Natural killer cell (primary cell): Measurements from ENCODE around the gene ZFYVE1. TPM values are rescaled to one million over a fixed set of nuclear protein-coding genes. Genes with fewer than 3 reads are reported as not detected.
"Not testable (repeated sequence)": the region's sequence is repeated elsewhere in the genome, so short reads cannot be mapped to it uniquely, and the experiment has no call there.

Source experiments
- ATAC-seq, 3 donors: fragments of 150-1000 bp in 2 of 3; fragments of 200-7000 bp in 1 of 3; cut with Tn5 transposase; 1 replicate in 1 of 3; 2 replicates in 2 of 3; pipeline ENCODE4 v1.10.0; 2021; ENCODE audit warnings: mild to moderate bottlenecking in 2 of 3, moderate library complexity in 2 of 3
- DNase-seq, 2 donors: peaks; one replicate each; pipeline versions ENCODE4 v3.0.0 to v3.0.0-alpha.2; 2013 to 2021; ENCODE audit warnings: mixed read lengths in 1 of 2
- H3K27ac ChIP-seq: one replicate; pipeline ENCODE4 v1.5.1; 2013; ENCODE audit warnings: mild to moderate bottlenecking, low read length
- H3K27me3 ChIP-seq: one replicate; pipeline ENCODE4 v1.6.1; 2013; ENCODE audit warnings: low read length; ENCODE audit not compliant: control insufficient read depth, insufficient read depth
- H3K36me3 ChIP-seq: one replicate; pipeline ENCODE4 v1.6.1; 2013; ENCODE audit warnings: low read length; ENCODE audit not compliant: control insufficient read depth, insufficient read depth
- H3K4me1 ChIP-seq: one replicate; pipeline ENCODE4 v1.6.1; 2013; ENCODE audit warnings: low read length; ENCODE audit not compliant: control insufficient read depth, insufficient read depth
- H3K4me3 ChIP-seq: one replicate; pipeline ENCODE4 v1.5.1; 2013; ENCODE audit warnings: low read length
- H3K9me3 ChIP-seq: one replicate; pipeline ENCODE4 v1.6.1; 2013; ENCODE audit warnings: low read length; ENCODE audit not compliant: control insufficient read depth, insufficient read depth
- H3K27ac Mint-ChIP-seq, 2 donors: one replicate each; pipeline ENCODE4 v1.8.0; 2022; ENCODE audit warnings: mild to moderate bottlenecking in 2 of 2, mixed read lengths in 2 of 2, moderate library complexity in 1 of 2
- H3K27me3 Mint-ChIP-seq, 2 donors: one replicate each; pipeline ENCODE4 v1.8.0; 2022; ENCODE audit warnings: low read depth in 2 of 2, mixed read lengths in 2 of 2
- H3K36me3 Mint-ChIP-seq: one replicate; pipeline ENCODE4 v1.8.0; 2022; ENCODE audit warnings: mixed read lengths
- H3K4me1 Mint-ChIP-seq, 2 donors: one replicate each; pipeline ENCODE4 v1.8.0; 2022; ENCODE audit warnings: mixed read lengths in 2 of 2
- H3K4me3 Mint-ChIP-seq: one replicate; pipeline ENCODE4 v1.8.0; 2022; ENCODE audit warnings: mild to moderate bottlenecking, moderate library complexity, mixed read lengths
- H3K9me3 Mint-ChIP-seq, 2 donors: one replicate each; pipeline ENCODE4 v1.8.0; 2022; ENCODE audit warnings: mixed read lengths in 2 of 2
- CTCF ChIP-seq: fragments of 200-600 bp; IDR thresholded peaks from one replicate; pipeline ENCODE4 v1.8.0; 2022; ENCODE audit warnings: antibody characterized with exemption
- WGBS: methylation state at CpG from one replicate; pipeline ENCODE4 v1.1.7; 2013; ENCODE audit warnings: missing lambda C conversion rate; ENCODE audit not compliant: insufficient coverage; 5-methylcytosine and 5-hydroxymethylcytosine counted together
- intact Hi-C: fragments of 100-400 bp; cut with micrococcal nuclease; formaldehyde crosslinking; loops from one replicate; pipeline ENCODE4 v1.14.2; 2022
- total RNA-seq, 4 donors: library from RNA; stranded (reverse); fragments of 120-200 nt in 1 of 4; gene quantifications; one replicate each; pipeline versions ENCODE4 v1.2.3 to v1.2.4, GENCODE V29; 2013 to 2022

Gene ZFYVE1
- total RNA-seq, 3 donors from 2014 or later (not counting 1 experiment from before 2014, with no cell fraction given) = 24.1 to 28.6 (median 25.6) TPM

- ATAC-seq (no peak), DNase-seq (no peak)
- H3K4me3 ChIP-seq = no peak overlapping the region
- Mint-ChIP-seq H3K4me3 (no peak overlapping the region), H3K9me3 (no peaks in the 10 kb centered on the region), H3K27ac (no peak overlapping the region), H3K4me1 (no peaks in the 10 kb centered on the region), H3K36me3 (no peaks in the 10 kb centered on the region), H3K27me3 (no peaks in the 10 kb centered on the region)
- intact Hi-C loops = no loop called here
- H3K9me3 ChIP-seq = no peaks in the 10 kb centered on the region
- TF ChIP-seq CTCF = no peak
- no peaks in the 10 kb centered on the region for H3K36me3 ChIP-seq
- H3K27ac ChIP-seq = no peak overlapping the region
- 100% methylated on average over 1 of the region's 1 CpG for WGBS
- H3K4me1 ChIP-seq = no peaks in the 10 kb centered on the region
- no peaks in the 10 kb centered on the region for H3K27me3 ChIP-seq
These were observed 20.9 kb upstream of the ZFYVE1 start for GRCh38 chr14:73047808-73048207.

GRCh38 chr14:73036706-73037450 is 10.0 kb upstream of the ZFYVE1 start:
- 96% methylated on average over 9 of the region's 9 CpGs for WGBS
- H3K27ac ChIP-seq, H3K9me3 ChIP-seq, H3K4me3 ChIP-seq, H3K36me3 Mint-ChIP-seq, H3K27me3 Mint-ChIP-seq, H3K4me1 ChIP-seq, intact Hi-C loops, DNase-seq, H3K27ac Mint-ChIP-seq, H3K4me3 Mint-ChIP-seq, H3K36me3 ChIP-seq, H3K4me1 Mint-ChIP-seq, H3K27me3 ChIP-seq, H3K9me3 Mint-ChIP-seq, ATAC-seq: not testable (repeated sequence)

- Histone ChIP-seq H3K27ac (no peak overlapping the region), H3K36me3 (peaks cover 8% of the 10 kb centered on the region), H3K4me3 (no peak overlapping the region), H3K9me3 (no peaks in the 10 kb centered on the region), H3K4me1 (peaks cover 10% of the 10 kb centered on the region), H3K27me3 (no peaks in the 10 kb centered on the region)
- Mint-ChIP-seq H3K36me3 (peaks cover 8% of the 10 kb centered on the region), H3K4me3 (peak overlapping the region; percentile 98), H3K27ac (peak overlapping the region in 1 of 2 donors; percentile 83), H3K9me3 (no peaks in the 10 kb centered on the region), H3K4me1 (peaks cover 29 to 30% of the 10 kb centered on the region in 2 donors), H3K27me3 (no peaks in the 10 kb centered on the region)
- no peak for DNase-seq
- TF ChIP-seq CTCF = no peak
- intact Hi-C loops = loop anchor here (1.0 kb wide), 1 partner anchor 30 kb away; the partner anchor contains the start of gene RBM25
- ATAC-seq = no peak
These were observed 1.1 kb upstream of the ZFYVE1 start for GRCh38 chr14:73027984-73028383.

GRCh38 chr14:73027546-73027945 is 640 bp upstream of the ZFYVE1 start:
- Histone ChIP-seq H3K27me3 (no peaks in the 10 kb centered on the region), H3K4me3 (peak overlapping the region; percentile 79), H3K9me3 (no peaks in the 10 kb centered on the region), H3K4me1 (peaks cover 10% of the 10 kb centered on the region), H3K36me3 (peaks cover 10% of the 10 kb centered on the region), H3K27ac (no peak overlapping the region)
- ATAC-seq (no peak), DNase-seq (no peak)
- H3K4me3 Mint-ChIP-seq = peak overlapping the region; percentile 98
- no peaks in the 10 kb centered on the region for H3K9me3 Mint-ChIP-seq
- H3K36me3 Mint-ChIP-seq = peaks cover 8% of the 10 kb centered on the region
- no peaks in the 10 kb centered on the region for H3K27me3 Mint-ChIP-seq
- H3K27ac Mint-ChIP-seq = peak overlapping the region; percentile 83 to 94
- intact Hi-C loops = loop anchor here (1.0 kb wide), 1 partner anchor 31 kb away; the partner anchor contains the start of gene RBM25
- no peak for TF ChIP-seq CTCF
- WGBS = 42% methylated on average over 2 of the region's 3 CpGs
- peaks cover 32 to 34% of the 10 kb centered on the region in 2 donors for H3K4me1 Mint-ChIP-seq
